Ectodermal cell (in vitro differentiated cells): Measurements from ENCODE around the gene NKD2.
"Not testable (repeated sequence)": the region's sequence is repeated elsewhere in the genome, so short reads cannot be mapped to it uniquely, and the experiment has no call there.

Experiments
- H3K27ac ChIP-seq: 2 replicates; pipeline ENCODE4 v1.7.0; 2013; ENCODE audit warnings: mild to moderate bottlenecking, low read depth, low read length; ENCODE audit not compliant: insufficient read depth, poor library complexity, severe bottlenecking
- H3K27me3 ChIP-seq: 2 replicates; pipeline ENCODE4 v1.7.0; 2013; ENCODE audit warnings: mild to moderate bottlenecking, low read length; ENCODE audit not compliant: insufficient read depth, control insufficient read depth, poor library complexity, severe bottlenecking
- H3K36me3 ChIP-seq: one replicate; pipeline ENCODE4 v1.7.0; 2013; ENCODE audit warnings: low read length; ENCODE audit not compliant: control insufficient read depth, insufficient read depth
- H3K4me1 ChIP-seq: one replicate; pipeline ENCODE4 v1.7.0; 2013; ENCODE audit warnings: low read length; ENCODE audit not compliant: control insufficient read depth, insufficient read depth
- H3K4me3 ChIP-seq: 2 replicates; pipeline ENCODE4 v1.7.0; 2013; ENCODE audit warnings: low read depth, low read length, control low read depth; ENCODE audit not compliant: insufficient read depth
- H3K9me3 ChIP-seq: 2 replicates; pipeline ENCODE4 v1.7.0; 2013; ENCODE audit warnings: mild to moderate bottlenecking, low read length, moderate library complexity; ENCODE audit not compliant: control insufficient read depth
- WGBS, 2 experiments: methylation state at CpG; one replicate each; pipeline ENCODE4 v1.1.7; 2013; ENCODE audit warnings: missing lambda C conversion rate in 2 of 2; 5-methylcytosine and 5-hydroxymethylcytosine counted together

The NKD2 gene

GRCh38 chr5:1019001-1019905 lies 10.7 kb downstream of the NKD2 start:
- Histone ChIP-seq H3K36me3 (no peaks in the 10 kb centered on the region), H3K27me3 (no peaks in the 10 kb centered on the region), H3K9me3 (no peaks in the 10 kb centered on the region), H3K4me1 (peaks cover 5% of the 10 kb centered on the region), H3K4me3 (no peak overlapping the region), H3K27ac (no peak overlapping the region)
- 73 to 75% methylated on average over 37 of the region's 37 CpGs for WGBS, 2 experiments

- WGBS, 2 experiments = 76 to 79% methylated on average over 15 to 16 of the region's 16 CpGs
- Histone ChIP-seq H3K4me1 (peaks cover 5% of the 10 kb centered on the region), H3K27ac (no peak overlapping the region), H3K27me3 (no peaks in the 10 kb centered on the region), H3K36me3 (no peaks in the 10 kb centered on the region), H3K9me3 (no peaks in the 10 kb centered on the region), H3K4me3 (no peak overlapping the region)
Observed at GRCh38 chr5:1020452-1020961, 11.9 kb downstream of the NKD2 start.

- Histone ChIP-seq H3K4me1 (peaks cover 5% of the 10 kb centered on the region), H3K27me3 (no peaks in the 10 kb centered on the region), H3K4me3 (no peak overlapping the region), H3K36me3 (no peaks in the 10 kb centered on the region), H3K9me3 (no peaks in the 10 kb centered on the region), H3K27ac (no peak overlapping the region)
- WGBS, 2 experiments = 33 to 35% methylated on average over 23 of the region's 29 CpGs
Observed at GRCh38 chr5:1021136-1021968, 12.8 kb downstream of the NKD2 start.

GRCh38 chr5:1021969-1022336 lies 13.4 kb downstream of the NKD2 start:
- H3K27ac ChIP-seq, H3K36me3 ChIP-seq, H3K4me3 ChIP-seq, H3K9me3 ChIP-seq, H3K27me3 ChIP-seq, H3K4me1 ChIP-seq: not testable (repeated sequence)
- WGBS, 2 experiments = 42 to 47% methylated on average over 7 to 9 of the region's 9 CpGs

GRCh38 chr5:1026700-1027621 lies 18.4 kb downstream of the NKD2 start:
- no peak overlapping the region for H3K27ac ChIP-seq

GRCh38 chr5:1027631-1028441 lies 19.2 kb downstream of the NKD2 start:
- Histone ChIP-seq H3K27ac (no peak overlapping the region), H3K4me1 (peaks cover 10% of the 10 kb centered on the region), H3K4me3 (no peak overlapping the region), H3K9me3 (no peaks in the 10 kb centered on the region), H3K36me3 (no peaks in the 10 kb centered on the region), H3K27me3 (no peaks in the 10 kb centered on the region)
- 93 to 94% methylated on average over 40 of the region's 40 CpGs for WGBS, 2 experiments

More at GRCh38 chr5:1026700-1027621, 18.4 kb downstream of the NKD2 start:
- peaks cover 10% of the 10 kb centered on the region for H3K4me1 ChIP-seq
- H3K27me3 ChIP-seq = no peaks in the 10 kb centered on the region
- H3K4me3 ChIP-seq = no peak overlapping the region
- 92 to 95% methylated on average over 29 of the region's 29 CpGs for WGBS, 2 experiments
- no peaks in the 10 kb centered on the region for H3K36me3 ChIP-seq
- no peaks in the 10 kb centered on the region for H3K9me3 ChIP-seq

- 92 to 94% methylated on average over 26 of the region's 26 CpGs for WGBS, 2 experiments
- Histone ChIP-seq H3K9me3 (no peaks in the 10 kb centered on the region), H3K27ac (no peak overlapping the region), H3K36me3 (no peaks in the 10 kb centered on the region), H3K4me3 (no peak overlapping the region), H3K27me3 (no peaks in the 10 kb centered on the region), H3K4me1 (peaks cover 10% of the 10 kb centered on the region)
Observed at GRCh38 chr5:1028481-1029281, 20.1 kb downstream of the NKD2 start.

- H3K36me3 ChIP-seq = no peaks in the 10 kb centered on the region
- H3K4me1 ChIP-seq = peaks cover 10% of the 10 kb centered on the region
- WGBS, 2 experiments = 93 to 94% methylated on average over 24 of the region's 24 CpGs
- H3K27ac ChIP-seq = no peak overlapping the region
- no peaks in the 10 kb centered on the region for H3K9me3 ChIP-seq
- H3K4me3 ChIP-seq = no peak overlapping the region
- H3K27me3 ChIP-seq = no peaks in the 10 kb centered on the region
Observed at GRCh38 chr5:1029282-1029944, 20.8 kb downstream of the NKD2 start.
